ENCODE results near the gene CTCFL. TPM values are rescaled to one million over a fixed set of nuclear protein-coding genes. Genes with fewer than 3 reads are reported as not detected.

CTCFL gene
- total and polyA plus RNA-seq, 2 of the 13 experiments (the other 11 are each of a cell fraction or from before 2014, with no cell fraction given): 0.04 TPM; not detected in 1

GRCh38 chr20:57548177-57549058, 23.5 kb upstream of the CTCFL start (continued):
- TF ChIP-seq, protein P1, sequence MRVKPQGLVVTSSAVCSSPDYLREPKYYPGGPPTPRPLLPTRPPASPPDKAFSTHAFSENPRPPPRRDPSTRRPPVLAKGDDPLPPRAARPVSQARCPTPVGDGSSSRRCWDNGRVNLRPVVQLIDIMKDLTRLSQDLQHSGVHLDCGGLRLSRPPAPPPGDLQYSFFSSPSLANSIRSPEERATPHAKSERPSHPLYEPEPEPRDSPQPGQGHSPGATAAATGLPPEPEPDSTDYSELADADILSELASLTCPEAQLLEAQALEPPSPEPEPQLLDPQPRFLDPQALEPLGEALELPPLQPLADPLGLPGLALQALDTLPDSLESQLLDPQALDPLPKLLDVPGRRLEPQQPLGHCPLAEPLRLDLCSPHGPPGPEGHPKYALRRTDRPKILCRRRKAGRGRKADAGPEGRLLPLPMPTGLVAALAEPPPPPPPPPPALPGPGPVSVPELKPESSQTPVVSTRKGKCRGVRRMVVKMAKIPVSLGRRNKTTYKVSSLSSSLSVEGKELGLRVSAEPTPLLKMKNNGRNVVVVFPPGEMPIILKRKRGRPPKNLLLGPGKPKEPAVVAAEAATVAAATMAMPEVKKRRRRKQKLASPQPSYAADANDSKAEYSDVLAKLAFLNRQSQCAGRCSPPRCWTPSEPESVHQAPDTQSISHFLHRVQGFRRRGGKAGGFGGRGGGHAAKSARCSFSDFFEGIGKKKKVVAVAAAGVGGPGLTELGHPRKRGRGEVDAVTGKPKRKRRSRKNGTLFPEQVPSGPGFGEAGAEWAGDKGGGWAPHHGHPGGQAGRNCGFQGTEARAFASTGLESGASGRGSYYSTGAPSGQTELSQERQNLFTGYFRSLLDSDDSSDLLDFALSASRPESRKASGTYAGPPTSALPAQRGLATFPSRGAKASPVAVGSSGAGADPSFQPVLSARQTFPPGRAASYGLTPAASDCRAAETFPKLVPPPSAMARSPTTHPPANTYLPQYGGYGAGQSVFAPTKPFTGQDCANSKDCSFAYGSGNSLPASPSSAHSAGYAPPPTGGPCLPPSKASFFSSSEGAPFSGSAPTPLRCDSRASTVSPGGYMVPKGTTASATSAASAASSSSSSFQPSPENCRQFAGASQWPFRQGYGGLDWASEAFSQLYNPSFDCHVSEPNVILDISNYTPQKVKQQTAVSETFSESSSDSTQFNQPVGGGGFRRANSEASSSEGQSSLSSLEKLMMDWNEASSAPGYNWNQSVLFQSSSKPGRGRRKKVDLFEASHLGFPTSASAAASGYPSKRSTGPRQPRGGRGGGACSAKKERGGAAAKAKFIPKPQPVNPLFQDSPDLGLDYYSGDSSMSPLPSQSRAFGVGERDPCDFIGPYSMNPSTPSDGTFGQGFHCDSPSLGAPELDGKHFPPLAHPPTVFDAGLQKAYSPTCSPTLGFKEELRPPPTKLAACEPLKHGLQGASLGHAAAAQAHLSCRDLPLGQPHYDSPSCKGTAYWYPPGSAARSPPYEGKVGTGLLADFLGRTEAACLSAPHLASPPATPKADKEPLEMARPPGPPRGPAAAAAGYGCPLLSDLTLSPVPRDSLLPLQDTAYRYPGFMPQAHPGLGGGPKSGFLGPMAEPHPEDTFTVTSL (CRISPR knock-in tag; IDR thresholded peaks at IDR 0.05; ENCODE audit: borderline replicate concordance): peak; percentile 59; the same call in 1 of the 2 replicates
- TF ChIP-seq NAIF1 (CRISPR knock-in tag; IDR thresholded peaks at IDR 0.05; ENCODE audit: borderline replicate concordance) (no peak), CREB3 (CRISPR knock-in tag; IDR thresholded peaks at IDR 0.05) (no peak), MAX (IDR thresholded peaks at IDR 0.05) (peak; percentile 56; the same call in 1 of the 2 replicates), ZNF557 (CRISPR knock-in tag; IDR thresholded peaks at IDR 0.05) (no peak), GTF2F1 (IDR thresholded peaks at IDR 0.05; ENCODE audit: low read length) (no peak), RAD21 (CRISPR knock-in tag; IDR thresholded peaks at IDR 0.05) (no peak), SP2 (CRISPR knock-in tag; IDR thresholded peaks at IDR 0.05) (0 out of 2 replicates have a peak, but pooled peaks have one; percentile 34), ZNF75D (CRISPR knock-in tag; IDR thresholded peaks at IDR 0.05; ENCODE audit: borderline replicate concordance) (no peak), TEAD3 (CRISPR knock-in tag; optimal IDR thresholded peaks at IDR 0.05; ENCODE audit: borderline replicate concordance) (peak; percentile 55), SYNCRIP (IDR thresholded peaks at IDR 0.05; ENCODE audit: insufficient read depth, low read depth, low read length) (no peak), ZNF292 (CRISPR knock-in tag; IDR thresholded peaks at IDR 0.05; ENCODE audit: borderline replicate concordance, low read depth) (peak; percentile 26; the same call in 1 of the 2 replicates), ZNF350 (CRISPR knock-in tag; IDR thresholded peaks at IDR 0.05; ENCODE audit: borderline replicate concordance, low read depth) (0 out of 2 replicates have a peak, but pooled peaks have one; percentile 50), RARA (CRISPR knock-in tag; IDR thresholded peaks at IDR 0.05) (peak; percentile 65)
- TF ChIP-seq, protein P2, sequence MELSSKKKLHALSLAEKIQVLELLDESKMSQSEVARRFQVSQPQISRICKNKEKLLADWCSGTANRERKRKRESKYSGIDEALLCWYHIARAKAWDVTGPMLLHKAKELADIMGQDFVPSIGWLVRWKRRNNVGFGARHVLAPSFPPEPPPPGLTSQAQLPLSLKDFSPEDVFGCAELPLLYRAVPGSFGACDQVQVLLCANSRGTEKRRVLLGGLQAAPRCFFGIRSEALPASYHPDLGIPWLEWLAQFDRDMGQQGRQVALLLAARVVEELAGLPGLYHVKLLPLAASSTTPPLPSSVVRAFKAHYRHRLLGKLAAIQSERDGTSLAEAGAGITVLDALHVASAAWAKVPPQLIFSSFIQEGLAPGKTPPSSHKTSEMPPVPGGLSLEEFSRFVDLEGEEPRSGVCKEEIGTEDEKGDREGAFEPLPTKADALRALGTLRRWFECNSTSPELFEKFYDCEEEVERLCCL (CRISPR knock-in tag; IDR thresholded peaks at IDR 0.05; ENCODE audit: borderline replicate concordance): no peak
- TF ChIP-seq, protein P3, sequence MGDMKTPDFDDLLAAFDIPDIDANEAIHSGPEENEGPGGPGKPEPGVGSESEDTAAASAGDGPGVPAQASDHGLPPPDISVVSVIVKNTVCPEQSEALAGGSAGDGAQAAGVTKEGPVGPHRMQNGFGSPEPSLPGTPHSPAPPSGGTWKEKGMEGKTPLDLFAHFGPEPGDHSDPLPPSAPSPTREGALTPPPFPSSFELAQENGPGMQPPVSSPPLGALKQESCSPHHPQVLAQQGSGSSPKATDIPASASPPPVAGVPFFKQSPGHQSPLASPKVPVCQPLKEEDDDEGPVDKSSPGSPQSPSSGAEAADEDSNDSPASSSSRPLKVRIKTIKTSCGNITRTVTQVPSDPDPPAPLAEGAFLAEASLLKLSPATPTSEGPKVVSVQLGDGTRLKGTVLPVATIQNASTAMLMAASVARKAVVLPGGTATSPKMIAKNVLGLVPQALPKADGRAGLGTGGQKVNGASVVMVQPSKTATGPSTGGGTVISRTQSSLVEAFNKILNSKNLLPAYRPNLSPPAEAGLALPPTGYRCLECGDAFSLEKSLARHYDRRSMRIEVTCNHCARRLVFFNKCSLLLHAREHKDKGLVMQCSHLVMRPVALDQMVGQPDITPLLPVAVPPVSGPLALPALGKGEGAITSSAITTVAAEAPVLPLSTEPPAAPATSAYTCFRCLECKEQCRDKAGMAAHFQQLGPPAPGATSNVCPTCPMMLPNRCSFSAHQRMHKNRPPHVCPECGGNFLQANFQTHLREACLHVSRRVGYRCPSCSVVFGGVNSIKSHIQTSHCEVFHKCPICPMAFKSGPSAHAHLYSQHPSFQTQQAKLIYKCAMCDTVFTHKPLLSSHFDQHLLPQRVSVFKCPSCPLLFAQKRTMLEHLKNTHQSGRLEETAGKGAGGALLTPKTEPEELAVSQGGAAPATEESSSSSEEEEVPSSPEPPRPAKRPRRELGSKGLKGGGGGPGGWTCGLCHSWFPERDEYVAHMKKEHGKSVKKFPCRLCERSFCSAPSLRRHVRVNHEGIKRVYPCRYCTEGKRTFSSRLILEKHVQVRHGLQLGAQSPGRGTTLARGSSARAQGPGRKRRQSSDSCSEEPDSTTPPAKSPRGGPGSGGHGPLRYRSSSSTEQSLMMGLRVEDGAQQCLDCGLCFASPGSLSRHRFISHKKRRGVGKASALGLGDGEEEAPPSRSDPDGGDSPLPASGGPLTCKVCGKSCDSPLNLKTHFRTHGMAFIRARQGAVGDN (CRISPR knock-in tag; IDR thresholded peaks at IDR 0.05): peak; percentile 63
